Chondrocyte (in vitro differentiated cells): ENCODE data around the gene GALNS. TPM values are rescaled to one million over a fixed set of nuclear protein-coding genes. Genes with fewer than 3 reads are reported as not detected.

Experiments
- DNase-seq: peaks from one replicate; pipeline ENCODE4 v3.0.0; 2021; ENCODE audit warnings: mixed read lengths, low spot score
- H3K27ac Mint-ChIP-seq: one replicate; pipeline ENCODE4 v1.8.0; 2021; ENCODE audit warnings: mild to moderate bottlenecking, moderate library complexity, mixed read lengths; ENCODE audit not compliant: unreplicated experiment
- H3K27me3 Mint-ChIP-seq: 2 replicates; pipeline ENCODE4 v1.8.0; 2021; ENCODE audit warnings: low read depth, mixed read lengths
- H3K36me3 Mint-ChIP-seq: 2 replicates; pipeline ENCODE4 v1.8.0; 2021; ENCODE audit warnings: low read depth, mixed read lengths
- H3K4me1 Mint-ChIP-seq: 2 replicates; pipeline ENCODE4 v1.8.0; 2021; ENCODE audit warnings: low read depth, mild to moderate bottlenecking, mixed read lengths
- H3K4me3 Mint-ChIP-seq: one replicate; pipeline ENCODE4 v1.8.0; 2021; ENCODE audit warnings: mild to moderate bottlenecking, moderate library complexity, mixed read lengths; ENCODE audit not compliant: unreplicated experiment
- H3K9me3 Mint-ChIP-seq: 2 replicates; pipeline ENCODE4 v1.8.0; 2021; ENCODE audit warnings: low read depth, mixed read lengths
- CTCF ChIP-seq: fragments of 200-600 bp; sonication (generic); IDR thresholded peaks from 2 replicates; pipeline ENCODE4 v1.5.0; 2021; ENCODE audit warnings: antibody characterized with exemption, mild to moderate bottlenecking, moderate library complexity
- total RNA-seq: library from RNA; stranded (reverse); gene quantifications from 3 replicates; pipeline ENCODE4 v1.2.1, GENCODE V29; 2021

The GALNS gene
- total RNA-seq, 1 donor from 2014 or later: 34.1 TPM

- H3K9me3 Mint-ChIP-seq: no peaks in the 10 kb centered on the region
- no peaks in the 10 kb centered on the region for H3K4me1 Mint-ChIP-seq
- H3K36me3 Mint-ChIP-seq: no peaks in the 10 kb centered on the region
- H3K4me3 Mint-ChIP-seq: no peak overlapping the region
- no peak overlapping the region for H3K27ac Mint-ChIP-seq
- TF ChIP-seq CTCF: no peak
- no peak for DNase-seq
- peaks cover 29% of the 10 kb centered on the region for H3K27me3 Mint-ChIP-seq
These were observed 20.3 kb upstream of the GALNS start for GRCh38 chr16:88876942-88877526.

GRCh38 chr16:88875703-88876234 lies 19.0 kb upstream of the GALNS start:
- TF ChIP-seq CTCF: no peak
- H3K36me3 Mint-ChIP-seq: no peaks in the 10 kb centered on the region
- H3K9me3 Mint-ChIP-seq: no peaks in the 10 kb centered on the region
- peak overlapping the region; percentile 9 for H3K27ac Mint-ChIP-seq
- H3K4me3 Mint-ChIP-seq: no peak overlapping the region
- no peak for DNase-seq
- no peaks in the 10 kb centered on the region for H3K4me1 Mint-ChIP-seq
- peaks cover 33% of the 10 kb centered on the region for H3K27me3 Mint-ChIP-seq

- no peaks in the 10 kb centered on the region for H3K9me3 Mint-ChIP-seq
- no peak overlapping the region for H3K4me3 Mint-ChIP-seq
- peaks cover 33% of the 10 kb centered on the region for H3K27me3 Mint-ChIP-seq
- no peaks in the 10 kb centered on the region for H3K36me3 Mint-ChIP-seq
- no peaks in the 10 kb centered on the region for H3K4me1 Mint-ChIP-seq
- no peak overlapping the region for H3K27ac Mint-ChIP-seq
- no peak for DNase-seq
- TF ChIP-seq CTCF: no peak
These were observed 18.3 kb upstream of the GALNS start for GRCh38 chr16:88874938-88875599.

GRCh38 chr16:88872650-88873331 lies 16.0 kb upstream of the GALNS start:
- no peak overlapping the region for H3K27ac Mint-ChIP-seq
- H3K27me3 Mint-ChIP-seq: peaks cover 30% of the 10 kb centered on the region
- H3K4me1 Mint-ChIP-seq: no peaks in the 10 kb centered on the region
- no peak for TF ChIP-seq CTCF
- no peak for DNase-seq
- no peak overlapping the region for H3K4me3 Mint-ChIP-seq
- no peaks in the 10 kb centered on the region for H3K9me3 Mint-ChIP-seq
- H3K36me3 Mint-ChIP-seq: no peaks in the 10 kb centered on the region

GRCh38 chr16:88871730-88872416 lies 15.1 kb upstream of the GALNS start:
- no peak overlapping the region for H3K27ac Mint-ChIP-seq
- DNase-seq: no peak
- H3K9me3 Mint-ChIP-seq: no peaks in the 10 kb centered on the region
- H3K27me3 Mint-ChIP-seq: peaks cover 33% of the 10 kb centered on the region
- no peaks in the 10 kb centered on the region for H3K36me3 Mint-ChIP-seq
- no peak for TF ChIP-seq CTCF
- H3K4me3 Mint-ChIP-seq: no peak overlapping the region
- H3K4me1 Mint-ChIP-seq: no peaks in the 10 kb centered on the region
